Muscle layer of colon (tissue), 2 donors: ENCODE measurements around the gene ALLC.

Source experiments
- H3K27ac ChIP-seq: one replicate; pipeline ENCODE4 v1.7.0; 2013; ENCODE audit warnings: low read depth, mild to moderate bottlenecking, low read length, moderate library complexity
- H3K27me3 ChIP-seq, 2 donors: one replicate each; pipeline ENCODE4 v1.7.0; 2013; ENCODE audit warnings: low read length in 2 of 2, mild to moderate bottlenecking in 2 of 2; ENCODE audit not compliant: insufficient read depth in 2 of 2, control insufficient read depth in 1 of 2
- H3K36me3 ChIP-seq: one replicate; pipeline ENCODE4 v1.7.0; 2013; ENCODE audit warnings: mild to moderate bottlenecking, low read length; ENCODE audit not compliant: insufficient read depth
- H3K4me1 ChIP-seq: one replicate; pipeline ENCODE4 v1.7.0; 2013; ENCODE audit warnings: mild to moderate bottlenecking, low read length; ENCODE audit not compliant: insufficient read depth
- H3K4me3 ChIP-seq, 2 donors: one replicate each; pipeline ENCODE4 v1.7.0; 2013; ENCODE audit warnings: low read length in 2 of 2, low read depth in 1 of 2, mild to moderate bottlenecking in 1 of 2, moderate library complexity in 1 of 2
- H3K9ac ChIP-seq: one replicate; pipeline ENCODE4 v1.7.0; 2013; ENCODE audit warnings: low read length
- H3K9me3 ChIP-seq: one replicate; pipeline ENCODE4 v1.7.0; 2013; ENCODE audit warnings: mild to moderate bottlenecking, low read length
- donor health status: abdominal sarcoma.
- donor health status: Adenocarcinoma of cecum.

The ALLC gene

DNA sequence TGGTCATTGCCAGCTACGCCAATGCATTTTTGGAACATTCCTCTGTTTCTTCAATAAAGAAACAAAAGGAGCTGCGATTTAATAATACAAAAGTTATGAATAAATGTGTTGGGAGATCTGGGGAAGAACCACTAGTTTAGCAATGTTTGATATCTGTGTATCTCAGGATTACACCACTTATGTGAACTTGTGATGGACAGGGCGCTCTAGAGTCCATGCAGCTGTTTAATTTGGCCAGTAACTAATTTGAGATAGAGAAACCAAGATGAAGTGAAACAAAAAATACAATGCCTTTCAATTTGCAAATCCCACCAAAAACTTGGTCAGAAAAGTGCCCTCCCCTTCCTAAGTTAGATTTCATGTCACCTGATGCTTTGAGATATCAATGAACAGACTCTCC is 38.5 kb downstream of the ALLC start:
- Histone ChIP-seq H3K9me3 (no peaks in the 10 kb centered on the region), H3K9ac (no peak overlapping the region)

GRCh38 chr2:3701071-3701470 is 43.1 kb downstream of the ALLC start:
- H3K27me3 ChIP-seq, result peaks cover 4 to 13% of the 10 kb centered on the region in 2 donors
- no peak overlapping the region for H3K27ac ChIP-seq

More for the DNA sequence above, 38.5 kb downstream of the ALLC start:
- no peaks in the 10 kb centered on the region for H3K4me1 ChIP-seq
- H3K27me3 ChIP-seq, result no peaks in the 10 kb centered on the region
- H3K27ac ChIP-seq, result no peak overlapping the region
- H3K36me3 ChIP-seq, result no peaks in the 10 kb centered on the region
- H3K4me3 ChIP-seq, result no peak overlapping the region

DNA sequence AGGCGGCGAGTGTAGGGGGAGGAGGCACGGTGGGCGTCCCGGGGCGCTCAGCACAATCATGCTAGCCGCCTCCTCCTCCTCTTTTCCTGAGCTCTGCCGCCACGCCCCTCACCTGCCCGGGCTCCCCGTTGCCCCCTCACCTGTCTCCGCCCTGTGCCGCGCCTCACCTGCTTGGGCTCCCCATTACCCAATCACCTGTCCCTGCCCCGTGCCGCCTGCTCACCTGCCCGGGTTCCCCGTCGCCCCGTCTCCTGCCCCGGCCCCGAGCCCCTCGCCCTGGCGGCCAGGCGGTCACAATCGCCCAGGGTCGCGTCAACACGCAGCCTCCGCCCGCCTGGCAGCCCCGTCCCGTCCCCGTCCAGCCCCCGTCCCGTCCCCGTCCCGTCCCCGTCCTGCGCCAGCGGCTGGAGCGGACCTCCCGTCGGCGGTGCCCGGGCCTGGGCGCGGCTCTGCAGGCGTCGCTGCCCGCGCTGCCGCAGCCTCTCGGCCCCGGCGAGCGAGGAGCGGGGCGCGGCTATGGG is 45.3 kb downstream of the ALLC start, which contains the start of gene DCDC2C:
DCDC2C (plus strand) TSS at position 340 of the 521 bp plus-strand sequence; CDS start at position 517, 177 bp downstream.
- Histone ChIP-seq H3K4me3 (no peak within 1 kb of the TSS), H3K27me3 (peaks cover 4 to 13% of the 10 kb centered on the region in 2 donors)

More at GRCh38 chr2:3701071-3701470, 43.1 kb downstream of the ALLC start:
- Histone ChIP-seq H3K4me1 (no peaks in the 10 kb centered on the region), H3K9ac (no peak overlapping the region), H3K4me3 (no peak overlapping the region), H3K36me3 (no peaks in the 10 kb centered on the region), H3K9me3 (no peaks in the 10 kb centered on the region)

GRCh38 chr2:3703757-3704355 is 45.9 kb downstream of the ALLC start:
- Histone ChIP-seq H3K4me3 (no peak overlapping the region), H3K27me3 (peaks cover 4 to 13% of the 10 kb centered on the region in 2 donors), H3K9me3 (no peaks in the 10 kb centered on the region), H3K9ac (no peak overlapping the region), H3K36me3 (no peaks in the 10 kb centered on the region), H3K27ac (no peak overlapping the region), H3K4me1 (no peaks in the 10 kb centered on the region)

More for the DNA sequence above, 45.3 kb downstream of the ALLC start, which contains the start of gene DCDC2C:
- Histone ChIP-seq H3K27ac (no peak within 1 kb of the TSS), H3K4me1 (no peaks in the 10 kb centered on the region), H3K9me3 (no peaks in the 10 kb centered on the region), H3K36me3 (no peaks in the 10 kb centered on the region), H3K9ac (no peak within 1 kb of the TSS)

GRCh38 chr2:3704692-3705091 is 46.7 kb downstream of the ALLC start:
- H3K36me3 ChIP-seq, result no peaks in the 10 kb centered on the region
- no peak overlapping the region for H3K27ac ChIP-seq
- no peak overlapping the region for H3K4me3 ChIP-seq
- H3K9me3 ChIP-seq, result no peaks in the 10 kb centered on the region
- H3K27me3 ChIP-seq, result peaks cover 4 to 19% of the 10 kb centered on the region in 2 donors
- no peaks in the 10 kb centered on the region for H3K4me1 ChIP-seq
- H3K9ac ChIP-seq, result no peak overlapping the region

DNA sequence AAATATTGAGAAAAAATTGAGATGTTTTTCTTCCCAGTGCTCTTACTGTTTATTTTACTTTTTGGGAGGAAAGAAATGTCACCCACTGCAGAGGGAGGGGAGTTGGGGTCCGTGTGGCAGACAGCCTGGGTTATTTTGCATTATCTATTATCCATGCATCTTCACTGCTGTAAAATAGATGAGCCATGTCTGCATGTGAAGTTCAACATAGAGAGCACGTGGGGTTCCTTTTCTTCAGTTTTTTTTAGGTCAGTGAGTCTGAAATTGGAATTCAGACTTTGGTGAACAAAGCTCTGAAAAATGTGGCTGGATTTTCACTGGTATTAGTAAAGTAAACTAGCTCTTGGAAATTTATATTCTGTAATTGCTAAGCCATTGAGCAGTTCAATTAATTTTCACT is 47.8 kb downstream of the ALLC start:
- Histone ChIP-seq H3K27me3 (peaks cover 4 to 19% of the 10 kb centered on the region in 2 donors), H3K4me3 (no peak overlapping the region), H3K4me1 (no peaks in the 10 kb centered on the region), H3K27ac (no peak overlapping the region), H3K9ac (no peak overlapping the region), H3K9me3 (no peaks in the 10 kb centered on the region), H3K36me3 (no peaks in the 10 kb centered on the region)

- Histone ChIP-seq H3K9me3 (no peaks in the 10 kb centered on the region), H3K27me3 (peaks cover 4 to 19% of the 10 kb centered on the region in 2 donors), H3K4me3 (no peak overlapping the region)
Measured at GRCh38 chr2:3706892-3707291, 48.9 kb downstream of the ALLC start.

DNA sequence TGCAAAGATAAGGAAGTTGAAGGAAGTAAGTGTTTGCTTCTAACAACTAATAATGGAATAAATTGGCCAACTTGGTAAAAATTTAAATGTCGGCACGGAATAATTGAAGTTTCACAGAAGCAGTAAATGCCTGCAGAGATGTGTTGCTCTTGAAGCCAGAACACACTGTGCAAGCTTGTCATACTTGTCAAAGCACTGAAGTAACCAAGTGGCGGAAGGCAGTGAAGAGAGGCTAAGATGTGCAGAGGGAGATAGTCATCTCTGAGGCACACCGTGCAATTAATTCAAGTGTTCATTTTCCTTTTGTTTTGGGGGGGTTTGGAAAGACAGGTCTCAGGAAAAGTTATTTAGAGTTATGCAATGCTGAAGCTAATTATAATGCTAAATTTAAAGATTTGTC is 50.6 kb downstream of the ALLC start:
- Histone ChIP-seq H3K9ac (no peak overlapping the region), H3K4me1 (no peaks in the 10 kb centered on the region), H3K27ac (no peak overlapping the region), H3K4me3 (no peak overlapping the region), H3K36me3 (no peaks in the 10 kb centered on the region), H3K9me3 (no peaks in the 10 kb centered on the region), H3K27me3 (peaks cover 4 to 11% of the 10 kb centered on the region in 2 donors)

More at GRCh38 chr2:3706892-3707291, 48.9 kb downstream of the ALLC start:
- Histone ChIP-seq H3K4me1 (no peaks in the 10 kb centered on the region), H3K36me3 (no peaks in the 10 kb centered on the region), H3K27ac (no peak overlapping the region), H3K9ac (no peak overlapping the region)

DNA sequence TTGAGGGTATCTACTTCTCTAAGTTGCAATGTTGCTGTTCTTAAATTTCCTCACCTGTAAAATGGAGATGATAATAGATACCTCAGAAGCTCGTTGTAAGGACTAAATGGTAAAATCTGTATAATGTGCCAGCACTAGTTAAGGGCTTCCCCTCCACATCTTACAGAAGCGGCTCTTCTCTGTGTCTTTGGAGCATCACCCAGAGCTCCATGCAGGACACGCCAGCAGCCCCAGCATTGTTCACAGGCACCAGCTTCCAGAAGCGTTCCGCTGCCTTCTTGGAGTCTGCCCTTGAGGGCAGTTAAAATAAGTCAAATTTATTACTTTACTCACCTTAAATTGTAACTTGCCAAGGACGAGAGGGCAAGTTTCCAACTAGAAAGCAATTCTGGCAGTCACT is 51.2 kb downstream of the ALLC start:
- Histone ChIP-seq H3K27ac (no peak overlapping the region), H3K4me1 (no peaks in the 10 kb centered on the region), H3K27me3 (peaks cover 4 to 7% of the 10 kb centered on the region in 2 donors), H3K9ac (no peak overlapping the region), H3K36me3 (no peaks in the 10 kb centered on the region), H3K4me3 (no peak overlapping the region), H3K9me3 (no peaks in the 10 kb centered on the region)

DNA sequence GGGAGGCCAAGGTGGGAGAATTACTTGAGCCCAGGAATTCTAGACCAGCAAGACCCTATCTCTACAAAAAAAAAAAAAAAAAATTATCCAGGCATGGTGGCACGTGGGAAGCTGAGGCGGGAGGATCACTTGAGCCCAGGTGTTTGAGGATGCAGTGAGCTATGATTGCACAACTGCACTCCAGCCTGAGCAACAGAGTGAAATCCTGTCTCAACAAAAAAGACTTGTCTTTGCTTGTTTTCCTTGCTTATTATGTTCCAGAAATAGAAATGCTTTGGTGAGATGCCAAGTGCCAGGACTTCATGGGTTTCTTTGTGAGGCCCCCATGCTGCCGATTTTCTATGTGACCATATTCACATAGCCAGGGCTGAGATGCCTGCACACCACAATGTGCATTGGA is 54.4 kb downstream of the ALLC start:
- Histone ChIP-seq H3K4me3 (no peak overlapping the region), H3K27me3 (peaks cover 0 to 7% of the 10 kb centered on the region in 2 donors), H3K9me3 (no peaks in the 10 kb centered on the region), H3K4me1 (no peaks in the 10 kb centered on the region), H3K36me3 (no peaks in the 10 kb centered on the region), H3K9ac (no peak overlapping the region), H3K27ac (no peak overlapping the region)

- no peak overlapping the region for H3K9ac ChIP-seq
- no peaks in the 10 kb centered on the region for H3K4me1 ChIP-seq
- H3K36me3 ChIP-seq, result no peaks in the 10 kb centered on the region
- H3K4me3 ChIP-seq, result no peak overlapping the region
- no peak overlapping the region for H3K27ac ChIP-seq
- H3K27me3 ChIP-seq, result peaks cover 0 to 7% of the 10 kb centered on the region in 2 donors
- H3K9me3 ChIP-seq, result no peaks in the 10 kb centered on the region
Measured at GRCh38 chr2:3712831-3713503, 55.0 kb downstream of the ALLC start.
